Raji (cell line): Measurements from ENCODE around the gene MRPL27.

Experiments used
- POLR2A ChIP-seq: IDR thresholded peaks from 2 replicates; pipeline ENCODE4 v1.6.1; 2011; ENCODE audit warnings: low read depth, low read length, control low read depth; ENCODE audit not compliant: insufficient read depth

MRPL27 gene

DNA sequence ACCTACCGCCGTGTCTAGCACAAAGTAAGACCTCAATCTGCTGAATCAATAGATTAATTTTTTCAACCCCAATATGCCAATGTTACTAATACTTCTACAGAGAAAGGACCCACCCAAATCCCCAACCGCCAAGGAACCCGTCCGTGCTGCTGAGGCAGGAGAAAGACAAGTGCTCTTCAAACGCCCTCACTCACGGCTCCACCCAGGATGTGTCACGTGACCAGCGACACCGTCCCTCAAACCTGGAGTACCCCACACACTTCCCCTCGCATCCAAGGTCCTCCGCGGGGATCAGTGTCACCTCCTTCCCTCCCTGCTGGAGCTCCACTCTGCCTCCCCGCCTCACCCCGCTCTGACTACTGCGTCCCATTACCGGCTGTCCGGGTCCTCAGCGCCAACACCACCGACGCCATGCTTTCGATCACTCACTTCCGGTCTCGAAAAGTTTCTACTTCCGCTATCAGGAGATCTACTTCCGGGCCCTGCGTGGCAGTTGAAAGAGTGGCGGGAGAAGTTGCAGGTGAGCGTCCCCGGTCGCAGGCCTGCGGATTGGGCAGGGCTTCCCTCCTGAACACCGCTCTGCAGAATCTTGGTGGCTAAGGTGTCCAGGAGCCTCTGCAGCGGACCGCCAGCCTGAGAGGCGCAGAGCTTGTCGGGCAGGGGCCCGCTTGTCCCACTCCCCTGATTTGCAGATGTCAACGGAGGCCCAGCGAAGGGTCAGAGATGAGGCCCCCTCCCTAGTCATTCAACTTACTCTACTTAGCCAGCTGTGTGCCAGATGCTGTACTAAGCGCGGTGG lies at the start of gene MRPL27, which contains the start of gene EME1:
Gene MRPL27 (minus strand): TSS at position 427 of the 799 bp plus-strand sequence. CDS start 14 bp downstream, at position 413.
Gene EME1 (plus strand): TSS at position 472 of the 799 bp plus-strand sequence. CDS start 1,980 bp downstream, outside the sequence.
- TF ChIP-seq POLR2A = peak; percentile 95

DNA sequence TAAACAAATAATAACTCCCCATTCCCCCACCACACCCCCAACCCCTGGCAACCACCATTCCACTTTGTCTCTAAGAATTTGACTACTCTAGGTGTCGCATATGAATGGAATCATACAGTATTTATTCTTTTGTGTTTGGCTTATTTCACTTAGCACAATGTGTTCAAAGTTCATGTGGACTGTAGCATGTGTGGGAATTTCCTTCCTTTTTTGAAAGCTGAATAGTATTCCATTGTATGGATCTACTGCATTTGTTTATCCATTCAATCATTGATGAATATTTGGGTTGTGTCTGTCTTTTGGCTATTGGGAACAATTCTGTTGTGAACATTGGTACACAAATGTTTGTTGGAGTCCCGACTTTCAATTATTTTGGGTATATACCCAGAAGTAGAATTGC lies 49.8 kb upstream of the MRPL27 start:
- no peak for TF ChIP-seq POLR2A

DNA sequence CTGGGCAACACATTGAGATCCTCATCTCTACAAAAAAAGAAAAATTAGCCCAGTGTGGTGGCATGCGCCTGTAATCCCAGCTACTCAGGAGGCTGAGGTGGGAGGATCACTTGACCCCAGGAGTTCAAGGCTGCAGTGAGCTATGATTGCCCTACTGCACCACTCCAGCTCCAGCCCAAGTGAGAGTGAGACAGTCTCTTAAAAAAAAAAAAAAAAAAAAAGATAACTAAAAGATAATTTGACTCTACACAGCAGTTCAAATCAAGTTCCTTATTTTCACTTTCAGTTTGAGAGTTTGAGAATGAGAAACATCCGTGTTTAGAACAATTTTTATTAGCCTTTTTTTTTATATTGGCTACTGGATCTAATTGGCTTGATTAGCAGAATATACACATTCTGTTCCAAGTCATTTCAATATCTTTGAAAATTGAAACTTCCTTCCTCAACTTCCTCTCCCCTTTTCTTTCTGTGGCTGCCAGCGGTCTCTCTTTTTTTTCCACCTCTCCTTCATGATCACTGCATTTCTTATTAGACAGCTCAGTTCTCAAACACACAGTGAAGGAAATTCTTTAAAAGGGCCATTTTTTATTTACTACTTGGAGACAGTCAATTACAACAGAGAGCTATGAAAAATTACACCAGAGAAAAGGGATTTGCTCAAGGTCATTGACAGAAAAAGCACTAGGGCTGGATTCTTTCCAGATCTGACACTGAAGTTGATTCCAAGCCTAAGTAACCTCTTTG lies 48.5 kb upstream of the MRPL27 start:
- 0 out of 2 replicates have a peak, but pooled peaks have one; percentile 20 for TF ChIP-seq POLR2A

DNA sequence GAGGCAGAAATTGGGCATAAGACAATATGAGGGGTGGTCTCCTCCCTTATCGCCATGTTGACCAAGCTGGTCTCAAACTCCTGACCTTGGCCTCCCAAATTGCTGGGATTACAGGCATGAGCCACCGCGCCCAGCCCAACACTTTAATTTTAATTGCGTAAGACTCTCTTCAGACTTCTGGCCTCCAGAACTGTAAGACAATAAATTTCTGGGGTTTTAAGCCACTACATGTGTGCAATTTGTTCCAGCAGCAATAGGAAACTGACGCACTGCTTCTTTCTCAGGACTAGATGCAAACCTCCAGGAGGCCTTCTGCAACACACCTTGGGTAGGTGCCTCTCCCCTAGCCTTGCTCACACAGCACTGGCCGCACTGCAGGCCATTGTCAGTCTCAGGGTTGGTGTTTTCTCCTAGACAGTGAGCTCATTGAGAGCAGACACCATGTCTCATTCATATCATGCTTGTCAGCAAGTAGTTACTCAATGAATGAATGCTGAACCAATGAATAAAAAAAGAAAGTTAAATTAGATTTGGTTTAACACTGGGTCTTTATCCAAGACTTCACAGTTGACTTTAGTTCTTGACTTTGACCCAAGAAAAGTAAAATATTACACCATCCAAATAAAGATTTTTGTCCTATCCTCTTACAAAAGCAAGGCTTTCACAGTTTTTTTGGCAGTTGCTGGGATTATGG lies 47.6 kb upstream of the MRPL27 start:
- TF ChIP-seq POLR2A = no peak

DNA sequence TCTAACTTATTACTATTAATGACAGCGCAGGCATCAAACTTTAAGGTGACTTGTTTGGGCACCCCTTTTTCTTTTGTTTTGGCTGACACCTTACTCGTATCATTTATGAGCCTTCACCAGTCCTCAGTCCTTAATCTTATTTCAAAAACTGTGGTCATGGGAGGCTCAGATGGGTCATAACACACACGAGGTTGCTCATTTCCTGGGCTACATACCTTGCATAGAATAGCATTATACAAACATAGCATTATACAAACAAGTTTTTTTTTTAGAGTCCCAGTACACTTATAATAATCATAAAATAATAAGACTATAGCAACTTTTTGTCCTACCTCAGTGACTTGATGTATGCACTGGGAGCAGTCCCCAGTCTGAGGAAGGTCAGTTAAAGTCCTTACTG lies 41.8 kb upstream of the MRPL27 start:
- TF ChIP-seq POLR2A = no peak

DNA sequence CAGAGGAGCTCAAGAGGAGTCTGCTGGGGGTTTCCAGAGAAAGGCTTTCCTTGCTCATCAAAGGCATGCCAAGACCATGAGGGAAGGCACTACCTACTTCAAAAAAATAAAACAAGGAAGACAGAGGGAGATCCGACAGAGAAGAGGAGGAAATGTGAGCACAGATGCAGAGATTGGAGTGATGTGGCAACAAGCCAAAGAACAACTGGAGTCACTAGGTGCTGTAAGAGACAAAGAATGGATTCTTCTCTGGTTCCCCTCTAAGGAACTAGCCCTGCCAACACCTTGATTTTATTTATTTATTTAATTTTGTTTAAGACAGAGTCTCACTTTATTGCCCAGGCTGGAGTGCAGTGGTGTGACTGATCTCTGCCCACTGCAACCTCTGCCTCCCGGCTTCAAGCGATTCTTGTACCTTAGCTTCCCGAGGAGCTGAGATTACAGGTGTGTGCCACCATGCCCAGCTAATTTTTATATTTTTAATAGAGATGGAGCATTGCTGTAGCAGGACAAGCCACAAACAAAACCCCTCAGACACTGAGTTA lies 39.3 kb upstream of the MRPL27 start:
- TF ChIP-seq POLR2A = no peak

DNA sequence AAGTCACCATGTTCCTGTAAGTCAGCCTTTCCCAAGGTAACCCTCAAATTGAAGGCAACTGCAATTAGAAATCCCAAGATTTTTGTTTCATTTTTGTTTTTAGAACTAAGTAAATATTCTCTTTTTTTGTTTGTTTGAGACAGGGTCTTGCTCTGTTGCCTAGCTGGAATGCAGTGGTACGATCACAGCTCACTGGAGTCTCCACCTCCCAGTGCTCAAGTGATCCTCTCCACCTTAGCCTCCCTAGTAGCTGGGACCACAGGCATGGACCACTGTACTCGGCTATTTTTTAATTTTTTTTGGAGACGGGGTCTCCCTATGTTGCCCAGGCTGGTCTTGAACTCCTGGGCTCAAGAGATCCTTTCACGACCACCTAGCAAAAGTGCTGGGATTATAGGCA lies 34.9 kb upstream of the MRPL27 start:
- TF ChIP-seq POLR2A = no peak

DNA sequence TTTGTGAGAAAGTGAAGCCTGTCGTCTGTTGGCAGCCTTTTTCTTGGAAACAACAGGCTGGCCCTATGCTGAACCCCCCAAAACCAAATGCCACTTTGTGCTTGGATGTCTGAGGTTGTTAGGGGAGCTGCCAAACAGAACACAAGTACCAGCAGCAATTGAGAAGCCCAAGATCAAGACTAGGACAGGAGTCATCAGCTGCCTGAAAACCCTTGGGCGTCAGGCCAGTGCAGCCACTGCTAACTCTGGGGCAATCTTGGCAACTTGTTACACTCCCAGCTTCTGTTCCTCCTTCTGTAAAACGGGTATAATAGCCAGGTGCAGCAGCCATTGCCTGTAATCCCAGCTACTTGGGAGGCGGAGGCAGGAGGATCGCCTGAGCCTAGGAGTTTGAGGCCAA lies 33.6 kb upstream of the MRPL27 start:
- no peak for TF ChIP-seq POLR2A

DNA sequence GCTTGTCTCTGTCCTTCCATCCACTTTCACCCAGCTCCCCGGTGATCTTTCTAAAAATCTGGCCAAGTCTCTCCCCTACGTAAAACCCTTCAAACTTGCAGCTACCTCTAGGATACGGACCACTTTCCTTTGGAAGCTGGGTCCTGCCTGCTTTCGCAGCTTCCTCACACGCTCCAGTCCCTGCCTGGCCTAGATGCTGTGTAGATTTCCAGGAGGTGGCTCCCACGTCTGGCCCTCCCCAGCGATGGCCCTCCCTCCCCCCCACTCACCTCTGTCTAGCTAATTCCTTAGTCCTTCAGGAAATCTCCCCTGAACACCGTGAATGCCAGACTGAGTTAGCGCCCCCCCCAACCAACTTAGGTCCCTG lies 24.9 kb upstream of the MRPL27 start:
- TF ChIP-seq POLR2A = no peak

DNA sequence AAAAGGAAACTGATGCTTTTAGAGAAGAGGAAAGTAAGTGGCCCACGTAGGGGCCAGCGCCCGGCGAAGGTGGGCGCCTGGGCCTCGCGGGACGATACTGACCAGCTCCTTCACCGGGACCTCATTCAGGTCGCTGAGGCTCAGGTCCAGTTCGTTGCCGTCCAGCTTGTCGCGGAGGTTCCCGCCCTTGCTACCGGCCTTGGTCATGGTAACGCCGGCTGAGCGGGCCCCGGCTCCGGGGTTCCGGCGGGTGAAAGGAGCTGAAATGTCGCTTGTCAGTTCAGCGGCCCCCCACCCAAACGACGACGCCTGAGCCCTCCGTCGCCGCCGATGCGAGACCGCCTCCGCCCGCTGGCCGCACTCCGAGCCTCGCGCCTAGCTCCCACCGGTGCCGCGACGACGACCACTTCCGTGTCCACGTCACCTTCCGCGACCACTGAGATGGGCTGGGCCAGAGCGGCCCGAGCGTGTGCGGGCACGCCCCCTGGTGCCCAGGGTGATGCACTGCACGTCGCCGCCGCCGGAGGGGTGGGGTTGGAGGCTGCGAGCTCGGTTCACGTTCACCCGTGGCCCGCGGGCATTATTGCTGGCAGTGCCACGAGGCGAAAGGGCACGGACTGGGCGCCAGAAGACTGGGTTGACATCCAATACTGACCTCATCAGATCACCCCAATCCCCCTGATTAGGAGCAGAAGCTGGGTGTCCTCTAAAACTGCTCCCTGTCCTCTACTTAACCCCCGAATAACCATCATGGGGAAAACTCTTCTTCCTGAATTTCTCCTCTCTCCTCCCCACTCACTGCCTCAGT lies 24.3 kb upstream of the MRPL27 start, which contains the start of gene LRRC59:
Gene LRRC59 (minus strand): TSS at position 413 of the 808 bp plus-strand sequence. CDS start 206 bp downstream, at position 207.
- TF ChIP-seq POLR2A = peak; percentile 95

DNA sequence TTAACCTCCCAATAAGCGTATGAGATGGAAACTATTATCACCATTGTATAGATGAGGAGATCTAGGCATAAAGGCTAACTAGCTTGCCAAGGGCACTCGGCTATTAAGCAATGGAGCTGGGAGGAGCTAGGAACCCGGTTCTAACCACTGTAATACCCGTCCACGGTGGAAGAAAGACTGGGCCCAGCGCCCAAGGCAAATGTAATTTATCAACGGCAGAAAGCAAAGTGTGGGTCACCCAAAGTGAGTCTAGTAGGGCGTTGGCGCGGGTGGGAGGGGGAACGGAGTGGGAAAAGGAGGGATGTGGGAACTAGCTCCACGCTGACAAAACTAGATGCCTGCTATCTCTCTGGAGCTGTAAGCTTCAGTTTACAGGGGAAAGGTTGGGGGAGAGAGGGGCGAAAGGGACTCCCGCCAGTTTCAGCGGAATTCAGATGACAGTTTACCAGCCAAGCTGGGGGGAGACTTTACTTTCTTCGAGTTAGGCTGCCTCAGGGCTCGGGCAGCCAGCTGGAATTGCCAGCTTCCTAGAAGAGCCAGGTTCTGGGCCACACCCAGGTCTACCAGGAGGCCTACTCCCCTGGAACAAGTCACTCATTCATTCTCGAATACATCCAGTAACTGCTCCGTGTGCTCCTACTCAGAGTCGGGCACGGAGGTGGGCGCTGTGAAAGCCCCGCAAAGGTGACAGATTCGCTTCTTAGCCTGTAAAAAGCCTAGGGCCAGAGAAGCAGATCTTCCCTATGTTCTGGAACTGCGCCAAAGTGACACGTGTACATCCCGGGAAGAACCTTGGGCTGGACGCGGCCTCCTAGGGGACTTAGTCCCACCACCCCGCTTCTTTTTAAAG lies 23.5 kb upstream of the MRPL27 start:
- TF ChIP-seq POLR2A = no peak

DNA sequence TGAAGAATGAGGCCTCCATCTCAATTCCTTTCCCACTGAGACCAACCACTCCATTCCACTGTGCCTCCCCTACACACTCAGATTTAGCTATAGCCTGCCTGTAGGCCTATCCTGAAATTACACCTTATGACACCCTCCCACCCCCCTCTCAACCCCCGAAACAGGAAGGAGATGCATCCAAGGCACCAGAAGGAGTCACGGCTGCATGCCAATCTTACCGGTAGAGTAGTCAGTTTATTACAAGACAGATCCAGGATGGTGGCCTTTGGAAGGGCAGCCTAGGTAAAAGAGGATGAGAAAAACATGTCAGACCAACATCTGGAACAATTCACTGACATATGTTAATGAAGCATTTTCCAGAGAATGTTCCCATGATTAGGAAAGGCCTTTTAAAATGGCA lies 21.7 kb upstream of the MRPL27 start:
- no peak for TF ChIP-seq POLR2A

DNA sequence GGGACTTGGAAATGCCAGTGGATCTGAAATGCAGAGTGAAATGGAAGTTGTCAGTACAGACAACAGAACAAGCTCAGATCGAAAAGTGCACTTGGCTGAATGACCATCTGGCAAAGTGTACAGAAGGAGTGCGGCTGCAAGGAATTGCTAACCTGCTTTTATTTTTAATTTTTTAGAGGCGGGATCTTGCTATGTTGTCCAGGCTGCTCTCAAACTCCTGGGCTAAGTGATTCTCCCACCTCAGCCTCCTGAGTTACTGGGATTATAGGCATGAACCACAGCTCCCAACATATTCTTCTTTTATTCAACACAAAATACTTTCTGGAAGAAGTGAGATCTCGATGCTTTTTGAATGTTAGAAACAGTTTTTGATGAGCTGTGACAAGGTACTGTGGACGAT lies 20.7 kb upstream of the MRPL27 start:
- TF ChIP-seq POLR2A = no peak
